Activated CD8-positive, alpha-beta T cell treated with anti-CD3 and anti-CD28 coated beads for 36 hours (primary cell): ENCODE data around the gene MCOLN3. TPM values are rescaled to one million over a fixed set of nuclear protein-coding genes. Genes with fewer than 3 reads are reported as not detected.

ENCODE experiments used
- ATAC-seq: fragments of 200-7000 bp; cut with Tn5 transposase; one replicate; pipeline ENCODE4 v1.10.0; 2021; ENCODE audit warnings: mild to moderate bottlenecking, moderate library complexity
- CTCF ChIA-PET: fragments of 350-600 bp; sonication (Branson Sonifier 250); formaldehyde crosslinking; loops from one replicate; lab custom pipeline; 2021; ENCODE audit warnings: antibody characterized with exemption; lab: Charles Lee
- POLR2A ChIA-PET: fragments of 350-600 bp; sonication (Branson Sonifier 250); formaldehyde crosslinking; loops from one replicate; lab custom pipeline; 2021; ENCODE audit warnings: antibody characterized with exemption; lab: Charles Lee
- DNase-seq: peaks from one replicate; pipeline ENCODE4 v3.0.0-alpha.2; 2020
- H3K27ac Mint-ChIP-seq: one replicate; pipeline ENCODE4 v1.8.0; 2021; ENCODE audit warnings: mild to moderate bottlenecking, mixed read lengths
- H3K27me3 Mint-ChIP-seq: one replicate; pipeline ENCODE4 v1.8.0; 2021; ENCODE audit warnings: mixed read lengths
- H3K36me3 Mint-ChIP-seq: one replicate; pipeline ENCODE4 v1.8.0; 2021; ENCODE audit warnings: low read depth, mixed read lengths
- H3K4me1 Mint-ChIP-seq: one replicate; pipeline ENCODE4 v1.8.0; 2021; ENCODE audit warnings: low read depth, mixed read lengths
- H3K4me3 Mint-ChIP-seq: one replicate; pipeline ENCODE4 v1.8.0; 2021; ENCODE audit warnings: mild to moderate bottlenecking, moderate library complexity, mixed read lengths
- H3K9me3 Mint-ChIP-seq: one replicate; pipeline ENCODE4 v1.8.0; 2021; ENCODE audit warnings: mixed read lengths
- intact Hi-C: fragments of 100-400 bp; cut with micrococcal nuclease; formaldehyde crosslinking; loops from one replicate; pipeline ENCODE4 v1.10.0; 2022
- total RNA-seq, 2 experiments: library from RNA; stranded (reverse); gene quantifications; one replicate each; pipeline ENCODE4 v1.2.3, GENCODE V29; 2021
- TF ChIP-seq, protein P1 (sequence below): fragments of 200-600 bp; IDR thresholded peaks from one replicate; pipeline ENCODE4 v1.8.0; 2022; ENCODE audit warnings: antibody characterized with exemption, mild to moderate bottlenecking

Gene MCOLN3
- total RNA-seq, 2 experiments from 2014 or later: 0.25 to 0.29 TPM

GRCh38 chr1:84971957-84972356, 76.3 kb downstream of the MCOLN3 start:
- DNase-seq (no peak), ATAC-seq (no peak)
- ChIA-PET CTCF (interaction anchor here (1.2 to 2.9 kb wide), 6 partner anchors 9 to 56 kb away, joined by 3 to 24 read pairs (median 6); no protein-coding TSS in a partner anchor), POLR2A (interaction anchor here (0.9 to 2.1 kb wide), 3 partner anchors 12 to 24 kb away, joined by 3 to 5 read pairs (median 5); no protein-coding TSS in a partner anchor)
- Mint-ChIP-seq H3K27me3 (peaks cover 3% of the 10 kb centered on the region), H3K9me3 (no peaks in the 10 kb centered on the region), H3K36me3 (peaks cover 3% of the 10 kb centered on the region), H3K4me3 (no peak overlapping the region), H3K4me1 (peaks cover 51% of the 10 kb centered on the region), H3K27ac (peak overlapping the region; percentile 75)
- intact Hi-C loops: no loop called here
- TF ChIP-seq, protein P1, sequence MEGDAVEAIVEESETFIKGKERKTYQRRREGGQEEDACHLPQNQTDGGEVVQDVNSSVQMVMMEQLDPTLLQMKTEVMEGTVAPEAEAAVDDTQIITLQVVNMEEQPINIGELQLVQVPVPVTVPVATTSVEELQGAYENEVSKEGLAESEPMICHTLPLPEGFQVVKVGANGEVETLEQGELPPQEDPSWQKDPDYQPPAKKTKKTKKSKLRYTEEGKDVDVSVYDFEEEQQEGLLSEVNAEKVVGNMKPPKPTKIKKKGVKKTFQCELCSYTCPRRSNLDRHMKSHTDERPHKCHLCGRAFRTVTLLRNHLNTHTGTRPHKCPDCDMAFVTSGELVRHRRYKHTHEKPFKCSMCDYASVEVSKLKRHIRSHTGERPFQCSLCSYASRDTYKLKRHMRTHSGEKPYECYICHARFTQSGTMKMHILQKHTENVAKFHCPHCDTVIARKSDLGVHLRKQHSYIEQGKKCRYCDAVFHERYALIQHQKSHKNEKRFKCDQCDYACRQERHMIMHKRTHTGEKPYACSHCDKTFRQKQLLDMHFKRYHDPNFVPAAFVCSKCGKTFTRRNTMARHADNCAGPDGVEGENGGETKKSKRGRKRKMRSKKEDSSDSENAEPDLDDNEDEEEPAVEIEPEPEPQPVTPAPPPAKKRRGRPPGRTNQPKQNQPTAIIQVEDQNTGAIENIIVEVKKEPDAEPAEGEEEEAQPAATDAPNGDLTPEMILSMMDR: no peak

DNA sequence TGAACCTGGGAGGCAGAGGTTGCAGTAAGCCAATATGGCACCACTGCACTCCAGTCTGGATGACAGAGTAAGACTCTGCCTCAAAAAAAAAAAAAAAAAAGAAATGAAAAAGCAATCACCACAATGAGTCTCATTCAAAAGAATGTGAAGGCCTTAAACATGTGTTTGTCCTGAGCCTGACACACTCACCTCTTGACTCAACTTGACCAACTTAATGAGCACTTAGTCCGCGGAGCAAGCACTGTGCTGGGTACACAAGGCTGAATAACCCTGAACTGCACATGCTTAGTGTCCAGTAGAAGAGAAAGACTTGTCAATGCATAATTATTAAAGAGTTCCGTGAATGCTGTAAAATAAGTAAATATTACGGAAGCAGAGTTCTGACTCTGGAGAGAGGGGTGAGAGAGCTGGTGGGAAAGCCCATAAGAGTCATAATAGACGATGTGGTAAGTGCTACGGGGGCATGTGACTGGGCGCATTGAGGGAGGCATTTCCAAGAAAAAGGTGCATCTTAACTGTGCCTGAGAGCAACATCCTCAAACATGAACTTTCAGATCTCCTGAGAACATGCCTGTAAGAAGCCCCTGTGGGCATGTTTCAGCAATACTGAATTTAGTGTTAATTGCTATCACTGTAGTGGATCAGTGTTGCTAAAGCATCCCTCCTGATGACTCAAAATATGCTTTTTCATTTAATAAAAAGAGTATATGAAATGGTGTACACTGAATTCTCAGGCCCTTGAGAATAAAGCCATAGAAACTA, 78.6 kb downstream of the MCOLN3 start:
- H3K27ac Mint-ChIP-seq: peak overlapping the region; percentile 70
- DNase-seq (peak; percentile 75), ATAC-seq (peak; percentile 80)
- TF ChIP-seq, protein P1: no peak
- intact Hi-C loops: loop anchor here (1.0 kb wide), 1 partner anchor 24 kb away; no protein-coding TSS in a partner anchor
- peaks cover 1% of the 10 kb centered on the region for H3K27me3 Mint-ChIP-seq
- no peaks in the 10 kb centered on the region for H3K9me3 Mint-ChIP-seq
- H3K36me3 Mint-ChIP-seq: peaks cover 3% of the 10 kb centered on the region
- H3K4me3 Mint-ChIP-seq: no peak overlapping the region
- POLR2A ChIA-PET: interaction anchor here (1.0 to 1.1 kb wide), 2 partner anchors 10 to 261 kb away, joined by 3 to 4 read pairs; no protein-coding TSS in a partner anchor
- CTCF ChIA-PET: interaction anchor here (0.6 to 2.9 kb wide), 3 partner anchors 12 to 25 kb away, joined by 3 to 12 read pairs (median 6); no protein-coding TSS in a partner anchor
- peaks cover 41% of the 10 kb centered on the region for H3K4me1 Mint-ChIP-seq

DNA sequence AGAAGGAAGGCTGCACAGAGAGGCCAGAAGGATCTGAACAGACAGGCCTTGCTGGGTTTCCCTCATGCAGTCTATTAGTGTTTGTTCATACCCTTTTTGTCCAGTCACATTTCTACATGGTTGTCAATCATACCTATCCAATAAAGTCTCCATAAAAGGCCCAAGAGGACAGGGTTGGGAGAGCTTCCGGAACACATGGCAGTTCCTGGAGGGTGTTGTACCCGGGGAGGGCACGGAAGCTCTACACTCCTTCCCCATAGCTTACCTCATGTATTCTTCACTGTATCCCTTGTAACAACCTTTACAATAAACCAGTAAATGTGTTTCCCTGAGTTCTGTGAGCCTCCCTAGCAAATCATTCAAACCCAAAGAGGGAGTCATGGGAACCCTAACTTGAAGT, 79.4 kb downstream of the MCOLN3 start:
- CTCF ChIA-PET: interaction anchor here (0.6 to 1.7 kb wide), 2 partner anchors 20 to 24 kb away, joined by 3 to 6 read pairs; no protein-coding TSS in a partner anchor
- DNase-seq (no peak), ATAC-seq (no peak)
- Mint-ChIP-seq H3K36me3 (peaks cover 3% of the 10 kb centered on the region), H3K4me1 (peaks cover 33% of the 10 kb centered on the region), H3K9me3 (no peaks in the 10 kb centered on the region), H3K4me3 (no peak overlapping the region), H3K27ac (no peak overlapping the region), H3K27me3 (peaks cover 1% of the 10 kb centered on the region)
- POLR2A ChIA-PET: interaction anchor here (1.1 kb wide), 1 partner anchor 262 kb away, joined by 4 read pairs; no protein-coding TSS in a partner anchor
- intact Hi-C loops: no loop called here
- TF ChIP-seq, protein P1: no peak

- Mint-ChIP-seq H3K4me3 (no peak overlapping the region), H3K4me1 (peaks cover 25% of the 10 kb centered on the region), H3K36me3 (peaks cover 6% of the 10 kb centered on the region), H3K9me3 (no peaks in the 10 kb centered on the region), H3K27me3 (peaks cover 1% of the 10 kb centered on the region), H3K27ac (no peak overlapping the region)
- ATAC-seq (no peak), DNase-seq (no peak)
- TF ChIP-seq, protein P1: no peak
- CTCF ChIA-PET: interaction anchor here (1.9 kb wide), 1 partner anchor 23 kb away, joined by 6 read pairs; no protein-coding TSS in a partner anchor
- POLR2A ChIA-PET: no interaction called here
- intact Hi-C loops: no loop called here
Measured at GRCh38 chr1:84968101-84968500, 80.2 kb downstream of the MCOLN3 start.

Other genes with a start within 250 kb of the MCOLN3 start
- under 1 TPM; 0.58 to 0.81 TPM for gene LPAR3, start 155.3 kb downstream of the MCOLN3 start, total RNA-seq
- 10 to 100 TPM; 15.7 to 17.8 TPM for gene MCOLN2, start 51.4 kb downstream of the MCOLN3 start, total RNA-seq
- 1 to 10 TPM; 4.8 to 5.2 TPM for gene SYDE2, start 152.5 kb upstream of the MCOLN3 start, total RNA-seq
- 10 to 100 TPM; 26.8 to 35.7 TPM for gene C1orf52, start 211.2 kb upstream of the MCOLN3 start, total RNA-seq
- 10 to 100 TPM; 30.6 to 32.3 TPM for gene BCL10, start 228.1 kb upstream of the MCOLN3 start, total RNA-seq